HG03139 (cell line): ENCODE results near the gene SLC38A11.

Experiments
- ATAC-seq: cut with Tn5 transposase; IDR thresholded peaks from one replicate; pipeline ENCODE4 v1.9.1; 2021; ENCODE audit not compliant: unreplicated experiment

Gene SLC38A11

GRCh38 chr2:164917296-164917903 lies 37.9 kb downstream of the SLC38A11 start:
- no peak for ATAC-seq

- ATAC-seq, result no peak
Observed at GRCh38 chr2:164915566-164915965, 39.8 kb downstream of the SLC38A11 start.

- no peak for ATAC-seq
Observed at GRCh38 chr2:164913640-164914350, 41.5 kb downstream of the SLC38A11 start.

DNA sequence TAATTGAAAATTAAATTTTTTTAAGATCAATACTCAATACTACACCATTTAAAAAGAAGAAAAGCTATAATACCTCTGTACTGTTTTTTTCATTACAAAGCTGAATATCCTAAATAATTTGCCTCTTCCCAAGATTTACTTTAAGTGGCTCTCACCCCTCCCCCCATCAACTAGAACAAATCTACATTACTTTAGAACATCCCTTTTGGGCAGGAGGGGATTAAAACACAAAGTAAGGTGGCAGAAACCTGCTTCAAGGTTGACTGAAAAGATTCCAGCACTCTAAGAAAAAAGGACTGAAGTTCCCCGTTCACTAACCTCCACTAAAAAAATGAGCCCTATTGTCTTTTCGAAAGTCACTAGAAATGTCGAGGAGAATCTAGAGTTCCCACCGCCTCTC lies 42.3 kb downstream of the SLC38A11 start:
- ATAC-seq, result no peak

DNA sequence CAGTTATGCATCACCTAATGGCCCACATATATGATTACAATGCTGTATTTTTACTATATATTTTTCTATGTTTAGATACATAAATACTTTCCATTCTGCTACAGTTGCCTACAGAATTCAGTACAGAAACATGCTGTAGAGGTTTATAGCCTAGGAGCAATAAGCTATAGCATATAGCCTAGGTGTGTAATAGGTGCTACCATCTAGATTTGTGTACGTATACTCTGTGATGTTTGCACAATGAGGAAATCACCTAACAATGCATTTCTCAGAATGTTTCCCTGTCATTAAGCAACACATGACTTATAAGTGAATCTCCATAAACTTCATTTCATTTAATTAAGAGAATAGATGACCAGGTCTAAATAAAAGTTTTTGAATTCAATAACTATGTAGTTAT lies 43.5 kb downstream of the SLC38A11 start:
- ATAC-seq, result no peak

GRCh38 chr2:164910101-164910899 lies 45.0 kb downstream of the SLC38A11 start:
- peak; percentile 62 for ATAC-seq

DNA sequence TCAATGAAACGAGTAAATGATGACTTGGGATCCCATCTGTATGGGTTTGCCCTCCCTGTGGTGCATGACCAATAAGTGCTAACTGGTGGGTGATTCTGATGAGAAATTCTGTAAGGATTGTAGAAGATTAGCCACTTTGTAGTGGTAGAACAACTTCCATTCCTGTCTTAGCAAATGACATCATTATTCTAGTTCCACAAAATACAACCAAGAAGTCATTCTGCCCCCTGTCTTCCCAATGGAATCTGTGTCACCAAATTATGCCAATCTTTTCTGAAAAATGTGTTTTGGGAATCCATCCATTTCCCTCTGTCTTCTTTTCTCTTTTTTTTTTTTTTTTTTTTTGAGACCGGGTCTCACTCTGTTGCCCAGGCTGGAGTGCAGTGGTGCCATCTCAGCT lies 48.4 kb downstream of the SLC38A11 start:
- ATAC-seq, result no peak

- ATAC-seq, result no peak
Observed at GRCh38 chr2:164905307-164905706, 50.0 kb downstream of the SLC38A11 start.

DNA sequence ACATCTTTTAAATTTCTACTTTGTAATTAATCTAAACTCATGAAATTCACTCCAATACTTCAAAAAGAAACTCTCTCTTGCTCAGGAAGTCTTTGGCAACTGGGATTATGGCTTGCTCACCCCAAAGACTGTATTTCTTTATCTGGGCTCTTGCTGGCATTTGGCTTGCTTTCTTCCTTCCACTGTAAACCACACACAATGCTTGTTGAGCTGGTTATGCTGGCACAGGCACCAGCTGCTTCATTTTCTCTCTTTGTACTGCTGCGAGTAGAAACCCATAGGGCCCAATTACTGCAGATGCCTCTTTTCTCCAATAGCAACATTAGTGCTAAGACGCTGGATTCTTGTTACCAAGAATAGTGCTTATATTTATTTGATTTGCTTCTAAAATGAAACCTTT lies 51.4 kb downstream of the SLC38A11 start:
- ATAC-seq, result no peak

DNA sequence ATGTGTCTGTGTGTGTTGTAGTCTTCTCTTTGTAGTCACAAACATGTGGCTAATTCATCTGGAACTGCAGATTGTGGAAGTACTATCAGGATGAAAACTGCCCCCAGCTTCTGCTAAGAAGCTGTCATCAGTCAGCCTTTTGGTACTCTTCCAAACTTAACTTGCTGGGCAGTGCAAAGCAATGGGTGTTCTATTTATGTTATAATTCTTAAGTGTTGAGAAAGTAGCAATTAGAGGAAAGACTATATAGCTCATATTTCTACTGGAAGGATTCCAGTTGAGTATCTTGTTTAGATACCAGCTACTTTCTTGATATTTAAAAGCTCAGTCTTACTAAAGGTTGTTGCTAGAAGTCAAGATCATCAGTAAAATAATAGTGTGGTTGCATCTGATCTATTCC lies 52.1 kb downstream of the SLC38A11 start:
- no peak for ATAC-seq

GRCh38 chr2:164899121-164899520 lies 56.2 kb downstream of the SLC38A11 start:
- no peak for ATAC-seq

GRCh38 chr2:164898475-164898874 lies 56.9 kb downstream of the SLC38A11 start:
- ATAC-seq, result no peak

- no peak for ATAC-seq
Observed at GRCh38 chr2:164897469-164898260, 57.7 kb downstream of the SLC38A11 start.

DNA sequence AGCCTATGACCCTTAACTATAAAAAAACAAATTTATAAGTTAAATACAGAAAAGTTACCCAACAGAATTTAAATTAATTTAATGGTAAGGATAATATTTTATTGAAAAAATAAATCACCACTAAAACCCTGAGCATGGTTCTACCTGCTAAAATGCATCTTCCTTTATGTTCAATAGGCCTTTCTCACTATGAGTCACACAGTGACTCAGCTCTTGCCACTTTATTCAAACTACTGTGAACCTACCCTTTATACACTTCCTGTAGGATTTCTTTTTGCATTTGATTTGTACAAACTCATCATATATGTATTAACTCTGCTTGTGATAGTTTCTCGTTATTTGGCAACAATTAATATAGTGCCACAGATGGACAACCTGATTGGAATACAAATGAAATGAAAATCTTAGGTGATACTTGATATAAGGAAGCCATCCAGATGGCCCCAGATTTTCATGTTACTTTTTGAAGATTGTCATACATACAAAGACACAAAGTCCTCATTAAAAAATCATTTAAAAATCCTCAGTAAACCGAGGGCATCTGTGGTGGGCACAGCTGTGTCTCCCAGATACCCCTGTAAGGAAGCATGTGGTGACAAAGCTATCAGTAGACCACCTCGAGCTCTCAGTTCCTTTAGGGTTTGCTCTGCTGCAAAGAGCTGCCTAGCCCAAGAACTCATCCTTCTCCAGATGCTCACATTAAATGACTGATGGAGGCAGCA lies 58.5 kb downstream of the SLC38A11 start:
- ATAC-seq, result peak; percentile 100

- ATAC-seq, result no peak
Observed at GRCh38 chr2:164896226-164896625, 59.1 kb downstream of the SLC38A11 start.

DNA sequence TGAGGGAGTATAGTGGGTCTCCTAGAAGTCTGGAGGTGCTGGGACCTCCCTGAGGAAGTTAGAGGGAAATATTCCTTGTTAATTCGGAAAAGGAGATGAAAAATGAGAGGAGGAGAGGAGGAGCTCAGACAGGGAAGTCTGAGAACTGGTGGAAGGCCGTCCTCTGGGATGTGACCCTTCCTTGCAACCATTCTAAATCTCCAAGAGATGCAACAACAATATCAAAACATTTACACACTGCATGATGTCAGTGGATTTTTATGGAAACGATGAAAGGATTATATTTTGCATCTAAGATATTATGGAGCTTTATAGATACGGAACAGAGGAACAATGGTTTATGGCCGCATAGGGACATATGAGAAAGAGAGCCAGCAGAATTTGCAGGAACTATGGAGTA lies 63.9 kb downstream of the SLC38A11 start:
- no peak for ATAC-seq

DNA sequence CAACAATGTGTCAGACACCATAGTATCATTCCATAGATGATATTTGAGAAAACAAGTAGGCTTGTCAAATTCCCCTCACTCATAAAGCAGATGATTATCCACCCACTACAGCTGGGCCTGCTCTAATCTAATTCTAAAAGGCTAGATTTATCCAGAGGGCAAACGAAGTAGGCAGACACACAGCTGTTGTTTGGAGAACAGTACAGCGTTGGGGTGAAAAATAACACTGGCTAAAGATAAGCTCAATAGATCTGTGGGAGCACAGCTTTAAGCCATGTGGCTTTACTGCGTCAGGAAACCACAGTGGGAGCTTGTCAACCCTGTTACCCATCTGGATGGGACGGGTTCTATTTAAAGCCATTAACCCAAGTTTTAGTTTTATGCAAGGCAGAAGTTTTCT lies 64.8 kb downstream of the SLC38A11 start:
- ATAC-seq, result no peak

DNA sequence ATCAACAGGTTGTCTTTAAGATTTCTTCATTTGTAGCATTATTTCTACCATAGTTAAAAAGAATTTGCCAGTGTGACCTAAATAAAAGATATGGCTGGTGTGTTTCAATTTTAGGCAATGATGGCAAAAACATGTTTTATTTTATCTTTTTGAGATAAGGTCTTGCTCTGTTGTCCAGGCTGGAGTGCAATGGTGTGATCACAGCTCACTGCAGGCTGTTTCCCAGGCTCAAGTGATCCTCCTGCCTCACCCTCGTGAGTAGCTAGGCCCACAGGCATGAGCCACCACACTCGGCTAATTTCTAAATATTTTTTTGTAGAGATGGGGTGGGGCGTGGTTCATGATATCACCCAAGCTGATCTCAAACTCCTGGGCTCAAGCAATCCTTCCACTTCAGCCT lies 66.7 kb downstream of the SLC38A11 start:
- no peak for ATAC-seq

GRCh38 chr2:164887434-164888144 lies 67.7 kb downstream of the SLC38A11 start:
- ATAC-seq, result no peak

DNA sequence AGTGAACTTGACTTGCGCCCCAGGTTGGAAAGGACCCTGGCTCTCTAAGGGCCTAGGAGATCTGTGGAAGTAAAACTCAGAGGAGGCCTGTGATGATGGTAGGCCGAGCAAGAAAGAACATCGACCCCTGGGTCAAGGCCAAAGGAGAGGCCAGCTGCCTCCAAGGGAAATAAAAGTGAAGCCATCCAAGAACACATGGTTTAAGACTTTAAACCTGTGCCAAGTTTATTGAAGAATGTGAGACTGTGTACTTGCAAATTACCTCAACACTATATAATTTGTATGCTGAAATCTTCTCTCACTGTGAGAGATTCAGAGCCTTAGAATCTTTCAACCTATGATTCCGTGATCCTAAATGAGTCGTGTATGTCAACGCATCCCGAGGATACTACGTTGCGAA lies 73.0 kb downstream of the SLC38A11 start:
- ATAC-seq, result no peak
